ENCODE results near the gene CAV3. TPM values are rescaled to one million over a fixed set of nuclear protein-coding genes. Genes with fewer than 3 reads are reported as not detected.

The CAV3 gene
- total RNA-seq, 2 experiments from 2014 or later, result not detected

- CTCF ChIA-PET, result interaction anchor here (0.6 to 1.6 kb wide), 2 partner anchors 10 to 38 kb away, joined by 3 to 6 read pairs; partner anchors contain the start of gene OXTR
- POLR2A ChIA-PET, result no interaction called here
Observed at GRCh38 chr3:8759038-8759707, 25.6 kb downstream of the CAV3 start.

GRCh38 chr3:8760091-8760490 lies 26.5 kb downstream of the CAV3 start:
- CTCF ChIA-PET, result interaction anchor here (1.6 kb wide), 1 partner anchor 9 kb away, joined by 6 read pairs; the partner anchor contains the start of gene OXTR
- POLR2A ChIA-PET, result no interaction called here

- ChIA-PET CTCF (interaction anchor here (1.6 kb wide), 1 partner anchor 9 kb away, joined by 6 read pairs; the partner anchor contains the start of gene OXTR), POLR2A (no interaction called here)
Observed at GRCh38 chr3:8760506-8760905, 26.9 kb downstream of the CAV3 start.

GRCh38 chr3:8761866-8762265 lies 28.3 kb downstream of the CAV3 start:
- CTCF ChIA-PET, result no interaction called here
- POLR2A ChIA-PET, result no interaction called here

- CTCF ChIA-PET, result no interaction called here
- POLR2A ChIA-PET, result no interaction called here
Observed at GRCh38 chr3:8762607-8763377, 29.2 kb downstream of the CAV3 start.

DNA sequence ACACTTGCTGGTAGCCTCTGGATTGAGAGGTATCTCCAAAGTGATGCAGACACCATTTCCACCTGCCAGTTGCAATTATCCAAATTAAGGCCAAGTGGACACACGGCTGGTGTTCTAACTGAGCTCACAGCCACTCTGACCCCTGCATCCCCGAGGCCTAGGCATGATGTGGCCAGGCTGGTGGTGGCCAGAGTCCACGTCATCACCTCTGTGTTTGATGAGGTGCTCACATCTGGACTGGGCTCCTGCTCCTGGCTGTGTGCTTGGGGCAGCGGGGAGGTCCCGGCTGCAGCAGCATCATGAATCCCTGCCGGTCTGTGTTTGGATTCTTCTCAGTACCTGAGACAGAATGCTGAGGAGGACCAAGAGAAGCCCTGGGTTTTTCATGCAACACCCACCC lies 30.9 kb downstream of the CAV3 start:
- ChIA-PET POLR2A (no interaction called here), CTCF (no interaction called here)

DNA sequence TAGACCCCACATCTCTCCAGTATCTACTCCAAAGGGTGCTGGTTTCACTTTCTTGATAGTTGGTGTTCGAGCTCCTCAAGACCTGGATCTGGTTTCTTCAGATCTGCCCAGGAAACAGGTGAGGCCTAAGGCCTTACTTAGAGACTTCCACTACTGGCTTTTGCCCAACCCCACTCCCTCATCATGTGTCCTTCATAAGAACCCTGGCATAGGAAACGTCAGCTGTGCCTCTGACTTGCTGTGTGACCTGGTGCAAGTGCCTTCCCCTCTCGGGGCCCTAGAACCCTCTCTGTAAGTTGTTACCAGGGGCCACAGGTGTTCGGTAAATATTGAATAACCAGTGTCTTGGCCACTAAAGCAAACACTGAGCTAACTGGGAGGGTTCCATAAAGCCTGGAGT lies 31.9 kb downstream of the CAV3 start:
- ChIA-PET CTCF (no interaction called here), POLR2A (no interaction called here)

- CTCF ChIA-PET, result no interaction called here
Observed at GRCh38 chr3:8766148-8766547, 32.5 kb downstream of the CAV3 start.

DNA sequence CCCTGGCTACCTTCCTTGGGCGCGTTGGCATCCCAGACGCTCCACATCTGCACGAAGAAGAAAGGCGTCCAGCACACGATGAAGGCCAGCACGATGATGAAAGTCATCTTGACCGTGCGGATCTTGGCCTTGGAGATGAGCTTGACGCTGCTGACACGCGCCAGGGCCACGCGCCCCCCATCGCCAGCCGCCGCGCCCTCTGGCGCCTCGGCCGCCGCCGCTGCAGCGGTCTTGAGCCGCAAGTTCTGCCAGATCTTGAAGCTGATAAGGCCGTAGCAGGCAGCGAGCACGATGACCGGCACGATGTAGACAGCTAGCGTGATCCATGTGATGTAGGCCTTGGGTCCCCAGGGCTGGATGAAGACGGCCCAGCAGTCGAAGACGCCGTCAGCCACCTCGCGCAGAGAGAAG lies 33.7 kb downstream of the CAV3 start:
- CTCF ChIA-PET, result no interaction called here
- POLR2A ChIA-PET, result no interaction called here

More at GRCh38 chr3:8766148-8766547, 32.5 kb downstream of the CAV3 start:
- POLR2A ChIA-PET, result no interaction called here

GRCh38 chr3:8767667-8768363 lies 34.2 kb downstream of the CAV3 start:
- POLR2A ChIA-PET, result no interaction called here

GRCh38 chr3:8768364-8769087 lies 34.9 kb downstream of the CAV3 start:
- ChIA-PET CTCF (interaction anchor here (1.3 to 1.5 kb wide), 2 partner anchors 8 to 11 kb away, joined by 4 to 6 read pairs; no protein-coding TSS in a partner anchor), POLR2A (no interaction called here)

More at GRCh38 chr3:8767667-8768363, 34.2 kb downstream of the CAV3 start:
- CTCF ChIA-PET, result no interaction called here

DNA sequence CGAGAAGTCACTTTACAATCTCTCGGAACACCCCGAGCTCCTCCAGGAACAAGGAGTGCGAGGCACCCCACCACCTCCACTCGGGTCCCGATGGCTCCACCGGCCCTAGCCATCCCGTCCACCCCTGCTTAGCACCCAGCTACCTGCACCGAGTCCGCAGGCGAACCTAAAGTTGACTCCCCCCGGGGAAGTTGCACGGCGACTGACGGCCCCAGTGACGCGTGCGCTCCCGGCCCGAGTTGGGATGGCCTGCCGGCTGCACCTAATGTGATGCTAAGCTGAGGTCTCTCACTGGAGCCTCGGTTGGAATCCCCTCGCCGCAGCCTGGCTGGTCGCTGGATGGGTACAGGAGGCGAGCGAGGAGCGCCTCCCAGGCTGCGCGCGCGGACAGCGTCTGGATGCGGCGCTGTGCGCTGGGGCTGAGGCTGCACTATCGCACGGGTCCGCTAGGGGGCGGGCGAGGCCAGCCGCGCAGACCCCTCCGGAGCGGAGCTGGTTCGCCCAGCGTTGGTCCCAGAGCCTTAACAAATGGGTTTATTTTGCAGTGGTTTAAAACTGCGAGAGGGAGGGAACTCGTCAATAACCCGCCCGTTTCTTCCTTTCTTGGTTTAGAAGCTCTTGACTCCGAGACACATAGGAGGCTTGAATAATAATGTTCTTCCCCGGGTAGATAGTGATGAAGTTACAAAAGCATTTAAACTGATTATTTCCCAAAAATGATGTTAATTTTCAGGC lies 35.7 kb downstream of the CAV3 start, which contains the start of gene OXTR:
Gene OXTR (minus strand): TSS at position 526 of the 735 bp plus-strand sequence. CDS start 1,426 bp downstream, outside the sequence.
- ChIA-PET CTCF (interaction anchor here (0.6 to 1.5 kb wide), 7 partner anchors 9 to 533 kb away, joined by 3 to 6 read pairs (median 4); no protein-coding TSS in a partner anchor), POLR2A (no interaction called here)

DNA sequence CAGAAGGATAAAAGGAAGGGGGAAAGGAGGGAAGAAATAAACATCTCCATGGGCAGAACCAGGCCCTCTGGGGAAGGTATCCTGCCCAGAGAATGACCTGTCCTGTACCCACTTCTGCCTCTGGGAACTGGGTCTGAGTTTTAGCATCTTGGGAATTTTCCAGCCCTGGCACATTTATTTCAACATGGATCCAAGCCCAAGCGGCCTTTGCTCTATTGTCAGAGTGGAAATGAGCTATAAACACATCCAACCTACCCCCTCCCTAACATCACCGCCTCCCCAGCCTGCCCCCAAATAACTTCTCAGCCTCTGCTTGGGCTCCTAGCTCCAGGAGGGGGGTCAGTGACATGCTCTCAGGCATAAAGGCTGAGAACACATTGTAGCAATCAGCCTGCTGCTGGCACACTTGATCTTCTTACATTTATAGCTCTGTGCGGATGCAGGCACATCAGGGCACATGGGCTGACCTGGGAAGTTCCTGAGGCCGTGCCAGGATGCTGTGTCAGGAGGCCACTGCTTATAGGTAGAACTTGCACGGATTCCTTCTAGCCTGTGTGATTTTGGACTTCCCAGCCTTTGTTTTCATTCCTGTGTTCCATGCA lies 40.4 kb downstream of the CAV3 start:
- CTCF ChIA-PET, result no interaction called here

GRCh38 chr3:8775181-8775580 lies 41.6 kb downstream of the CAV3 start:
- POLR2A ChIA-PET, result no interaction called here
- CTCF ChIA-PET, result no interaction called here

More for the DNA sequence above, 40.4 kb downstream of the CAV3 start:
- POLR2A ChIA-PET, result no interaction called here

- POLR2A ChIA-PET, result no interaction called here
- CTCF ChIA-PET, result no interaction called here
Observed at GRCh38 chr3:8775602-8776001, 42.0 kb downstream of the CAV3 start.

DNA sequence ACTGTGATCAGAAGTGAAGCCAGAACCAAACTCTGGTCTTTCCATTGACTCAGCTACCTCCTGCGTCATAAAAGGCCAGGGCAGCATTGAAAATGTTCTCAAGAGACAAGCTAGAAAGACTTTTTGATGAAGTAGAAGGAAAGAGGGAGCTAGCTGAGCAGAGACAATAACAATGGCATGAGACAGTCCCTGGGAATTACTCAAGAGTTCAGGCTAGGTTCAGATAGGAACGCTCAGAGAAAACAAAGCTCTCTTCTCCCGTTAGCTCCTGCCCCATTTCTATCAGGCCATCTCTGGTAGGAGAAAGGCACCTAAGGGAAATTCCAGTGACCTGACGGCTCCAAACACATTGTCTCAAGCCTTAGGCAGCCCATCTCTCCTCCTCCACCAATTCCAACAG lies 42.8 kb downstream of the CAV3 start:
- ChIA-PET CTCF (no interaction called here), POLR2A (no interaction called here)

GRCh38 chr3:8777201-8777977 lies 43.8 kb downstream of the CAV3 start:
- CTCF ChIA-PET, result no interaction called here
- POLR2A ChIA-PET, result no interaction called here

GRCh38 chr3:8777978-8778267 lies 44.3 kb downstream of the CAV3 start:
- POLR2A ChIA-PET, result no interaction called here
- CTCF ChIA-PET, result interaction anchor here (1.4 kb wide), 1 partner anchor 8 kb away, joined by 3 read pairs; the partner anchor contains the start of gene OXTR
